RWPE1 (cell line): ENCODE results near the gene PGM1.

ENCODE experiments used
- CTCF ChIA-PET: fragments of 350-600 bp; sonication (Branson Sonifier 250); formaldehyde crosslinking; extraction: SDS; loops from one replicate; lab custom pipeline; 2021; lab: Yijun Ruan, JAX
- POLR2A ChIA-PET: fragments of 400-600 bp; formaldehyde crosslinking; extraction: SDS; loops from one replicate; lab custom pipeline; 2020; ENCODE audit warnings: antibody characterized with exemption; ENCODE audit not compliant: low non-redundant PET; lab: Yijun Ruan, JAX
- DNase-seq: peaks from one replicate; pipeline ENCODE4 v3.0.0; 2012; ENCODE audit warnings: low spot score
- H3K27ac ChIP-seq: fragments of 450-650 bp; 2 replicates; pipeline ENCODE4 v1.5.1; 2017
- CTCF ChIP-seq: fragments of 450-650 bp; conservative IDR thresholded peaks from 2 replicates; pipeline ENCODE4 v1.5.1; 2017; ENCODE audit warnings: low read depth, mild to moderate bottlenecking

Gene PGM1

GRCh38 chr1:63645317-63645716 is 52.1 kb downstream of the PGM1 start:
- no peak for DNase-seq
- TF ChIP-seq CTCF, result no peak
- H3K27ac ChIP-seq, result no peak overlapping the region
- ChIA-PET POLR2A (no interaction called here), CTCF (interaction anchor here (0.6 to 0.8 kb wide), 3 partner anchors 20 to 1092 kb away, joined by 3 read pairs; no protein-coding TSS in a partner anchor)

GRCh38 chr1:63648689-63649088 is 55.5 kb downstream of the PGM1 start:
- POLR2A ChIA-PET, result no interaction called here
- CTCF ChIA-PET, result no interaction called here
- no peak for DNase-seq
- no peak overlapping the region for H3K27ac ChIP-seq
- TF ChIP-seq CTCF, result no peak

- no peak for TF ChIP-seq CTCF
- DNase-seq, result no peak
- ChIA-PET POLR2A (no interaction called here), CTCF (interaction anchor here (0.6 to 0.8 kb wide), 4 partner anchors 11 to 510 kb away, joined by 3 to 4 read pairs (median 3); no protein-coding TSS in a partner anchor)
- no peak overlapping the region for H3K27ac ChIP-seq
Measured at GRCh38 chr1:63651161-63651701, 58.0 kb downstream of the PGM1 start.

GRCh38 chr1:63653976-63654375 is 60.8 kb downstream of the PGM1 start:
- H3K27ac ChIP-seq, result no peak overlapping the region
- ChIA-PET CTCF (interaction anchor here (0.8 to 1.4 kb wide), 2 partner anchors 37 to 38 kb away, joined by 3 to 4 read pairs; no protein-coding TSS in a partner anchor), POLR2A (no interaction called here)
- no peak for DNase-seq
- no peak for TF ChIP-seq CTCF

GRCh38 chr1:63659448-63659847 is 66.2 kb downstream of the PGM1 start:
- POLR2A ChIA-PET, result no interaction called here

More at GRCh38 chr1:63659448-63659847, 66.2 kb downstream of the PGM1 start:
- TF ChIP-seq CTCF, result no peak
- DNase-seq, result no peak
- CTCF ChIA-PET, result interaction anchor here (0.8 kb wide), 1 partner anchor 261 kb away, joined by 3 read pairs; no protein-coding TSS in a partner anchor
- H3K27ac ChIP-seq, result no peak overlapping the region
